Neural cell (in vitro differentiated cells): ENCODE results near the gene CLDN6.

Experiments used
- CTCF ChIP-seq: fragments of 450-650 bp; IDR thresholded peaks from 2 replicates; pipeline ENCODE4 v1.5.1; 2014; ENCODE audit warnings: antibody characterized with exemption, mild to moderate bottlenecking, moderate library complexity; ENCODE audit not compliant: poor library complexity, severe bottlenecking
- EZH2 ChIP-seq: fragments of 200-600, 300-800 bp; shearing (Covaris generic), sonication (generic); IDR thresholded peaks from 2 replicates; pipeline ENCODE4 v1.6.1; 2014; ENCODE audit warnings: antibody characterized with exemption, low read length, borderline replicate concordance, mild to moderate bottlenecking; ENCODE audit not compliant: insufficient read depth, poor library complexity, severe bottlenecking
- POLR2AphosphoS5 ChIP-seq: IDR thresholded peaks from 2 replicates; pipeline ENCODE4 v1.6.1; 2012

GRCh38 chr16:2991566-2992261 is 26.3 kb downstream of the CLDN6 start:
- no peak for TF ChIP-seq CTCF
- TF ChIP-seq POLR2AphosphoS5, result no peak
- no peak for TF ChIP-seq EZH2
